ENCODE measurements around the gene C2CD2L.
"Not testable (repeated sequence)": the region's sequence is repeated elsewhere in the genome, so short reads cannot be mapped to it uniquely, and the experiment has no call there.

The C2CD2L gene

DNA sequence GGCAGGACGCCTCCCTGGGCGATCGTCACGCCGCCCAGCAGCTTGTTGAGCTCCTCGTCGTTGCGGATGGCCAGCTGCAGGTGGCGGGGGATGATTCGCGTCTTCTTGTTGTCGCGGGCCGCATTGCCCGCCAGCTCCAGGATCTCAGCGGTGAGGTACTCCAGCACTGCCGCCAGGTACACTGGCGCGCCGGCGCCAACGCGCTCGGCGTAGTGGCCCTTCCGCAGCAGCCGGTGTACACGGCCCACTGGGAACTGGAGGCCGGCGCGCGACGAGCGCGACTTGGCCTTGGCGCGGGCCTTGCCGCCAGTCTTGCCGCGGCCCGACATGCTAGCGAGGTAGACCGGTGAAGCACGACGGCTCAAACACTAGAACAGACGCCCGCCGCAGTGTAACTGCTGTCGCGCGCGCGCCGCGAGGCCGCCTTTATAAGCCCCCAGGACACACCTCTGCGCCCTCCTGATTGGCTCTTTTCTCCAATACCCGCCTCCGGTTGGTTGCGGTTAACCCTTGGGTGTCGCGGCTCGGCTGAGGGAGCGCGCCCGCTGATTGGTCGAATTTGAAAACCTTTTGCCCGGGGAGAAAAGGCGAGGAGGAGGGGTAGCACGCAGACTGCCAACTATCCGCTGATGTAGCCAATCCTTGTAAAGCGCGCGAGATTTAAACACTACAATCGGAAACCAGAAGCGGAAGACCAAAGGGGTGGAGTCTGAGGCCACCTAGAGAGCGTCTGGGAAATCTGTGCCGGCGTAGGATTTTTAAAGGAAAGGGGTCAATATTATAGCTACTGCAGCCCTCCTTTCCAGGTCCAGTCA lies 11.9 kb upstream of the C2CD2L start:
- H3K9me3 ChIP-seq (ENCODE audit: insufficient read depth, low read depth, low read length), result no peaks in the 10 kb centered on the region
- H3K4me1 ChIP-seq (ENCODE audit: insufficient read depth, low read length), result peaks cover 7% of the 10 kb centered on the region; the same call in 1 of the 2 replicates
- peak overlapping the region; percentile 88 for H3K27ac ChIP-seq (ENCODE audit: low read length)
- peak overlapping the region; percentile 83 for H3K4me3 ChIP-seq (ENCODE audit: low read length)
- H3K9ac ChIP-seq (ENCODE audit: low read depth, low read length), result peak overlapping the region; percentile 99
- no peaks in the 10 kb centered on the region for H3K27me3 ChIP-seq (ENCODE audit: insufficient read depth, low read length)
- H3K36me3 ChIP-seq (ENCODE audit: insufficient read depth, low read depth, low read length), result peaks cover 65% of the 10 kb centered on the region

- no peak overlapping the region; the same call in 1 of the 2 replicates for H3K9ac ChIP-seq (ENCODE audit: low read depth, low read length)
- no peaks in the 10 kb centered on the region for H3K27me3 ChIP-seq (ENCODE audit: insufficient read depth, low read length)
- H3K4me1 ChIP-seq (ENCODE audit: insufficient read depth, low read length), result peaks cover 14% of the 10 kb centered on the region; the same call in 1 of the 2 replicates
- H3K9me3 ChIP-seq (ENCODE audit: insufficient read depth, low read depth, low read length), result no peaks in the 10 kb centered on the region
- H3K27ac ChIP-seq (ENCODE audit: low read length), result no peak overlapping the region
- H3K36me3 ChIP-seq (ENCODE audit: insufficient read depth, low read depth, low read length), result peaks cover 29% of the 10 kb centered on the region
- peak overlapping the region; percentile 90; the same call in 1 of the 2 replicates for H3K4me3 ChIP-seq (ENCODE audit: low read length)
Observed at GRCh38 chr11:119099711-119100110, 7.4 kb upstream of the C2CD2L start.

- H3K4me3 ChIP-seq (ENCODE audit: low read length), result peak overlapping the region; percentile 90
- H3K27ac ChIP-seq (ENCODE audit: low read length), result no peak overlapping the region
- no peaks in the 10 kb centered on the region for H3K9me3 ChIP-seq (ENCODE audit: insufficient read depth, low read depth, low read length)
- H3K4me1 ChIP-seq (ENCODE audit: insufficient read depth, low read length), result peaks cover 14% of the 10 kb centered on the region; the same call in 1 of the 2 replicates
- peaks cover 29% of the 10 kb centered on the region for H3K36me3 ChIP-seq (ENCODE audit: insufficient read depth, low read depth, low read length)
- peak overlapping the region; percentile 94; the same call in 1 of the 2 replicates for H3K9ac ChIP-seq (ENCODE audit: low read depth, low read length)
- no peaks in the 10 kb centered on the region for H3K27me3 ChIP-seq (ENCODE audit: insufficient read depth, low read length)
Observed at GRCh38 chr11:119100246-119100970, 6.7 kb upstream of the C2CD2L start.

DNA sequence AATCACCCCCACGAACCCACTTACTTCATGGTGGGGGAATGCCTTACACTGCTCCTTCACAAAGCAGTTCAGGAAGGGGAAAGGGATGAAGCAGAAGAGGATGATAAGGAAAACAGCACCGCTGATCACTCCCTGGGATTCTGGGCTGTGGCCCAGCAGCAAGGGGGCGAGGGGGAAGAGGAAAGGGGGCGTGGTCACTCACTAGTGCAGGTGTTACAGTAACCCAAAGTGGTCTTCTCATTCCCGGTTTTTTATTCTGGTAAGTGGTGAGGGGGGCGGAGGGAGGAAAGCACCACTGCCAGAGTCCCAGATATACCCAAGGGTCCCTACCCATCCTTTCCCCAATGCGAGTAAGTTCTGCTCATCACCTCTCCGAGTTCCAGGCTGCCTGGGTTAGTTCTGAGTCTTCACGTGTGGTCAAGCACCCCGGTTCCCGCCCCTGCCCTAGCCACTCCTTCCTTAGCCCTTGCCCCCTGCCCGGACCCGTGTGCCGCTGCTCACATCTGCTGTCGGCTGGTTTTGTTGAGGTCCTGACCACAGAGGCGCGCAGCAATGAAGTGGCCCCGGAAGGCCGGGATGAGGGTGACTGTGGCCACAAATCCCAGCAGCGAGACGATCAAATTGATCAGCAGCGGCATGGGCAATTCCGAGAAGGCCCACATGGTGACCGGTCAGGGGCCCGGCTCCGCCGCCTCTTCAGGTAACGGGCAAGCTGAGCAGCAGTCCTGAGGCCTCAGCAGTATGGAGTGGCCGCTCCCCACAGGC lies 6.0 kb upstream of the C2CD2L start:
- Histone ChIP-seq H3K4me3 (ENCODE audit: low read length) (peak overlapping the region; percentile 90), H3K27me3 (ENCODE audit: insufficient read depth, low read length) (no peaks in the 10 kb centered on the region; the same call in 1 of the 2 replicates), H3K9me3 (ENCODE audit: insufficient read depth, low read depth, low read length) (no peaks in the 10 kb centered on the region), H3K27ac (ENCODE audit: low read length) (no peak overlapping the region), H3K9ac (ENCODE audit: low read depth, low read length) (peak overlapping the region; percentile 94), H3K4me1 (ENCODE audit: insufficient read depth, low read length) (peaks cover 11% of the 10 kb centered on the region; the same call in 1 of the 2 replicates), H3K36me3 (ENCODE audit: insufficient read depth, low read depth, low read length) (peaks cover 28% of the 10 kb centered on the region)

GRCh38 chr11:119101759-119102423 lies 5.3 kb upstream of the C2CD2L start, which contains the start of gene DPAGT1:
TSS of gene DPAGT1 (minus strand) at chr11:119101853. CDS start at chr11:119101655, 198 bp downstream.
- Histone ChIP-seq H3K4me1 (ENCODE audit: insufficient read depth, low read length) (peaks cover 17% of the 10 kb centered on the region; the same call in 1 of the 2 replicates), H3K27me3 (ENCODE audit: insufficient read depth, low read length) (no peaks in the 10 kb centered on the region; the same call in 1 of the 2 replicates), H3K36me3 (ENCODE audit: insufficient read depth, low read depth, low read length) (peaks cover 21% of the 10 kb centered on the region), H3K9ac (ENCODE audit: low read depth, low read length) (peak within 1 kb of the TSS; percentile 94), H3K9me3 (ENCODE audit: insufficient read depth, low read depth, low read length) (no peaks in the 10 kb centered on the region), H3K4me3 (ENCODE audit: low read length) (peak within 1 kb of the TSS; percentile 90), H3K27ac (ENCODE audit: low read length) (peak within 1 kb of the TSS; percentile 88)

DNA sequence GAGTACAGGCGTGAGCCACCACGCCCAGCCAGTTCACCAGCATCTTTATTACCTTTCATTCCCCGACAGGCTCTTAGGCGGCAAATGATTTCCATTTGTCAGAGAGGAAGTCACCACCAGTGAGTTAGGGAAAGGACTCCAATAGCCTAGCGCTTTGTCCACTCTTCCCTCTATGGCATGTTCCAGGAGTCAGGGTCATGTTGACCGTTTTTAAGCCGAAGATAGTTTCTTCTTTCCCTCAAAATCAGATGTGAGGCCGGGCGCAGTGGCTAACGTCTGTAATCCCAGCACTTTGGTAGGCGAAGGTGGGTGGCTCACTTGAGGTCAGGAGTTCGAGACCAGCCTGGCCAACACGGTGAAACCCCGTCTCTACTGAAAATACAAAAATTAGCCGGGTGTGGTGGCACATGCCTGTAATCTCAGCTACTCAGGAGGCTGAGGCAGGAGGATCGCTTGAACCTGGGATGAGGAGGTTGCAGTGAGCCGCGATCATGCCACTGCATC lies 3.9 kb upstream of the C2CD2L start:
- H3K36me3 ChIP-seq (ENCODE audit: insufficient read depth, low read depth, low read length); H3K27me3 ChIP-seq (ENCODE audit: insufficient read depth, low read length); H3K9me3 ChIP-seq (ENCODE audit: insufficient read depth, low read depth, low read length); H3K27ac ChIP-seq (ENCODE audit: low read length): not testable (repeated sequence)
- Histone ChIP-seq H3K9ac (ENCODE audit: low read depth, low read length) (peak overlapping the region; percentile 94; the same call in 1 of the 2 replicates), H3K4me3 (ENCODE audit: low read length) (peak overlapping the region; percentile 90; the same call in 1 of the 2 replicates), H3K4me1 (ENCODE audit: insufficient read depth, low read length) (peaks cover 17% of the 10 kb centered on the region; the same call in 1 of the 2 replicates)

- peaks cover 2% of the 10 kb centered on the region; the same call in 1 of the 2 replicates for H3K36me3 ChIP-seq (ENCODE audit: insufficient read depth, low read depth, low read length)
- no peak overlapping the region for H3K9ac ChIP-seq (ENCODE audit: low read depth, low read length)
- H3K4me3 ChIP-seq (ENCODE audit: low read length), result no peak overlapping the region
- peaks cover 16% of the 10 kb centered on the region for H3K27me3 ChIP-seq (ENCODE audit: insufficient read depth, low read length)
- H3K9me3 ChIP-seq (ENCODE audit: insufficient read depth, low read depth, low read length), result no peaks in the 10 kb centered on the region
- peaks cover 17% of the 10 kb centered on the region; the same call in 1 of the 2 replicates for H3K4me1 ChIP-seq (ENCODE audit: insufficient read depth, low read length)
- no peak overlapping the region for H3K27ac ChIP-seq (ENCODE audit: low read length)
Observed at GRCh38 chr11:119103793-119104192, 3.4 kb upstream of the C2CD2L start.

GRCh38 chr11:119107538-119108145 lies 498 bp downstream of the C2CD2L start:
- Histone ChIP-seq H3K4me1 (ENCODE audit: insufficient read depth, low read length) (peaks cover 10% of the 10 kb centered on the region; the same call in 1 of the 2 replicates), H3K36me3 (ENCODE audit: insufficient read depth, low read depth, low read length) (no peaks in the 10 kb centered on the region), H3K4me3 (ENCODE audit: low read length) (peak overlapping the region; percentile 67), H3K9ac (ENCODE audit: low read depth, low read length) (peak overlapping the region; percentile 37; the same call in 1 of the 2 replicates), H3K27me3 (ENCODE audit: insufficient read depth, low read length) (peaks cover 24% of the 10 kb centered on the region), H3K27ac (ENCODE audit: low read length) (no peak overlapping the region), H3K9me3 (ENCODE audit: insufficient read depth, low read depth, low read length) (no peaks in the 10 kb centered on the region)

- H3K27me3 ChIP-seq (ENCODE audit: insufficient read depth, low read length), result peaks cover 24% of the 10 kb centered on the region
- H3K4me3 ChIP-seq (ENCODE audit: low read length), result peak overlapping the region; percentile 67
- H3K4me1 ChIP-seq (ENCODE audit: insufficient read depth, low read length), result peaks cover 7% of the 10 kb centered on the region; the same call in 1 of the 2 replicates
- no peaks in the 10 kb centered on the region for H3K36me3 ChIP-seq (ENCODE audit: insufficient read depth, low read depth, low read length)
- H3K9me3 ChIP-seq (ENCODE audit: insufficient read depth, low read depth, low read length), result no peaks in the 10 kb centered on the region
- no peak overlapping the region for H3K27ac ChIP-seq (ENCODE audit: low read length)
- H3K9ac ChIP-seq (ENCODE audit: low read depth, low read length), result peak overlapping the region; percentile 37; the same call in 1 of the 2 replicates
Observed at GRCh38 chr11:119108146-119108856, 1.2 kb downstream of the C2CD2L start.

DNA sequence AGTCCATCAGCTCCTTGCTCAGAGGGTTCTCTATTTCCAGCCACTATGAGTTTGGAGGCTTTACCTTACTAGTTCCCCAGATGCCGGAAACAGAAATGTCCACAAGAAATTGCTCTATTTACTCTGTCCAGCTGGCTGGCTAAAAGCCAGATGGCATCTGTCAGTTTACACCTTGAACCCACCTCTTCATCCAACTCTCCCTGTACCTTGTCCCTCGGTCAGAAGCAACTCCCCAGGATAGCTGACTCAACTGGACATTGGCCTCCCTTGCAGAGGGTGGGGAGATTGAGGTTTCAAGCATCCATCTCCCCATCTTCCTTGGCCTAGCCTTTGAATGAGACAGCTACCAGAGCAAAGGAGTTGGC lies 1.7 kb downstream of the C2CD2L start:
- peaks cover 24% of the 10 kb centered on the region for H3K27me3 ChIP-seq (ENCODE audit: insufficient read depth, low read length)
- peaks cover 7% of the 10 kb centered on the region; the same call in 1 of the 2 replicates for H3K4me1 ChIP-seq (ENCODE audit: insufficient read depth, low read length)
- no peaks in the 10 kb centered on the region for H3K9me3 ChIP-seq (ENCODE audit: insufficient read depth, low read depth, low read length)
- no peaks in the 10 kb centered on the region for H3K36me3 ChIP-seq (ENCODE audit: insufficient read depth, low read depth, low read length)
- no peak overlapping the region for H3K9ac ChIP-seq (ENCODE audit: low read depth, low read length)
- no peak overlapping the region for H3K4me3 ChIP-seq (ENCODE audit: low read length)
- H3K27ac ChIP-seq (ENCODE audit: low read length), result no peak overlapping the region
